Vagina (tissue), 2 donors: ENCODE results near the gene SEMA4A. TPM values are rescaled to one million over a fixed set of nuclear protein-coding genes. Genes with fewer than 3 reads are reported as not detected.

Source experiments
- DNase-seq, 2 donors: peaks; one replicate each; pipeline ENCODE4 v3.0.0-alpha.2; 2017; ENCODE audit errors: extremely low spot score in 2 of 2
- H3K27ac ChIP-seq: fragments of 200-600 bp; sonication (generic); one replicate; pipeline ENCODE4 v1.5.1; 2019
- H3K27me3 ChIP-seq: fragments of 200-600 bp; sonication (generic); one replicate; pipeline ENCODE4 v1.5.1; 2019
- H3K36me3 ChIP-seq, 2 donors: fragments of 200-600 bp; sonication (generic); one replicate each; pipeline ENCODE4 v1.5.1; 2017 to 2019
- H3K4me1 ChIP-seq: fragments of 200-600 bp; sonication (generic); one replicate; pipeline ENCODE4 v1.5.1; 2019
- H3K4me3 ChIP-seq, 2 donors: fragments of 200-600 bp; sonication (generic); 1 replicate in 1 of 2; 2 replicates in 1 of 2; pipeline ENCODE4 v1.5.1; 2016 to 2019
- H3K9me3 ChIP-seq: fragments of 200-600 bp; sonication (generic); one replicate; pipeline ENCODE4 v1.5.1; 2019
- POLR2A ChIP-seq, 2 donors: fragments of 450-650 bp; IDR thresholded peaks; one replicate each; pipeline ENCODE4 v1.6.1; 2017; ENCODE audit warnings: antibody characterized with exemption in 2 of 2, mild to moderate bottlenecking in 2 of 2, moderate library complexity in 2 of 2
- POLR2AphosphoS5 ChIP-seq, 2 donors: sonication (generic); formaldehyde crosslinking; IDR thresholded peaks; one replicate each; pipeline ENCODE4 v1.9.0; 2017; ENCODE audit warnings: antibody characterized with exemption in 2 of 2, mild to moderate bottlenecking in 2 of 2, low read depth in 1 of 2; ENCODE audit not compliant: insufficient read depth in 1 of 2
- intact Hi-C: fragments of 100-400 bp; cut with DNase I; formaldehyde crosslinking; loops from one replicate; pipeline ENCODE4 v1.15.1; 2023
- total RNA-seq: library from RNA; depleted of rRNA; stranded (reverse); fragments of >200 nt; gene quantifications from one replicate; pipeline ENCODE4 v1.2.3, GENCODE V29; 2016
- TF ChIP-seq, protein P1 (sequence below), 3 experiments: fragments of 450-650 bp in 2 of 3; fragments of 200-600 bp in 1 of 3; sonication (generic) in 1 of 3; IDR thresholded peaks; one replicate each; pipeline ENCODE4 v1.5.1; 2017 to 2019; ENCODE audit warnings: antibody characterized with exemption in 3 of 3, mild to moderate bottlenecking in 2 of 3, moderate library complexity in 2 of 3

Gene SEMA4A
- total RNA-seq, 1 donor from 2014 or later = 18.7 TPM

DNA sequence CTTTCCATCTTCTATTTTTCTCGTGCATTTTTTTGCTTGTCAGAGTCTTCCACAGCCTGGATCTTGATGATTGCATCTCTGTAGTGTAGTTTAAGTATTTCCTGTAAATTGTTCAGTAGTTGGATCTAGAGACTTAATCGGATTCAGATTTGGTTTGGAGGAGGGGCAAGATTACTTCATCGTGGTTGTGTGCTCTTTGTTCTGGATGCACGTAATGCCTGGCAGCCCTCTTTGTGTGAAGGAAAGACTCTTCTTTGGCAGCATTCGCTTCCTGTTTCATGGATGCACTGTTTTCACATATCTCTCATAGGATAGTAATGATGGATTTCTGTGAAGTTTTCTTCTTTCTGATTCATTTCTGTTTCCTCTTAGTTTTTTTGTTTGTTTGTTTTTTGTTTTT is 14.2 kb downstream of the SEMA4A start:
- H3K9me3 ChIP-seq = no peaks in the 10 kb centered on the region
- no peak for TF ChIP-seq POLR2A (IDR thresholded peaks at IDR 0.05)
- TF ChIP-seq, protein P1, sequence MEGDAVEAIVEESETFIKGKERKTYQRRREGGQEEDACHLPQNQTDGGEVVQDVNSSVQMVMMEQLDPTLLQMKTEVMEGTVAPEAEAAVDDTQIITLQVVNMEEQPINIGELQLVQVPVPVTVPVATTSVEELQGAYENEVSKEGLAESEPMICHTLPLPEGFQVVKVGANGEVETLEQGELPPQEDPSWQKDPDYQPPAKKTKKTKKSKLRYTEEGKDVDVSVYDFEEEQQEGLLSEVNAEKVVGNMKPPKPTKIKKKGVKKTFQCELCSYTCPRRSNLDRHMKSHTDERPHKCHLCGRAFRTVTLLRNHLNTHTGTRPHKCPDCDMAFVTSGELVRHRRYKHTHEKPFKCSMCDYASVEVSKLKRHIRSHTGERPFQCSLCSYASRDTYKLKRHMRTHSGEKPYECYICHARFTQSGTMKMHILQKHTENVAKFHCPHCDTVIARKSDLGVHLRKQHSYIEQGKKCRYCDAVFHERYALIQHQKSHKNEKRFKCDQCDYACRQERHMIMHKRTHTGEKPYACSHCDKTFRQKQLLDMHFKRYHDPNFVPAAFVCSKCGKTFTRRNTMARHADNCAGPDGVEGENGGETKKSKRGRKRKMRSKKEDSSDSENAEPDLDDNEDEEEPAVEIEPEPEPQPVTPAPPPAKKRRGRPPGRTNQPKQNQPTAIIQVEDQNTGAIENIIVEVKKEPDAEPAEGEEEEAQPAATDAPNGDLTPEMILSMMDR (IDR thresholded peaks at IDR 0.05) = no peak
- TF ChIP-seq POLR2AphosphoS5 (IDR thresholded peaks at IDR 0.05; ENCODE audit: insufficient read depth in 1 of 2, low read depth in 1 of 2) = no peak
- no peak overlapping the region for H3K27ac ChIP-seq
- DNase-seq = no peak
- H3K27me3 ChIP-seq = no peaks in the 10 kb centered on the region
- H3K4me1 ChIP-seq = no peaks in the 10 kb centered on the region
- H3K4me3 ChIP-seq = no peak overlapping the region
- intact Hi-C loops = no loop called here
- H3K36me3 ChIP-seq = no peaks in the 10 kb centered on the region

DNA sequence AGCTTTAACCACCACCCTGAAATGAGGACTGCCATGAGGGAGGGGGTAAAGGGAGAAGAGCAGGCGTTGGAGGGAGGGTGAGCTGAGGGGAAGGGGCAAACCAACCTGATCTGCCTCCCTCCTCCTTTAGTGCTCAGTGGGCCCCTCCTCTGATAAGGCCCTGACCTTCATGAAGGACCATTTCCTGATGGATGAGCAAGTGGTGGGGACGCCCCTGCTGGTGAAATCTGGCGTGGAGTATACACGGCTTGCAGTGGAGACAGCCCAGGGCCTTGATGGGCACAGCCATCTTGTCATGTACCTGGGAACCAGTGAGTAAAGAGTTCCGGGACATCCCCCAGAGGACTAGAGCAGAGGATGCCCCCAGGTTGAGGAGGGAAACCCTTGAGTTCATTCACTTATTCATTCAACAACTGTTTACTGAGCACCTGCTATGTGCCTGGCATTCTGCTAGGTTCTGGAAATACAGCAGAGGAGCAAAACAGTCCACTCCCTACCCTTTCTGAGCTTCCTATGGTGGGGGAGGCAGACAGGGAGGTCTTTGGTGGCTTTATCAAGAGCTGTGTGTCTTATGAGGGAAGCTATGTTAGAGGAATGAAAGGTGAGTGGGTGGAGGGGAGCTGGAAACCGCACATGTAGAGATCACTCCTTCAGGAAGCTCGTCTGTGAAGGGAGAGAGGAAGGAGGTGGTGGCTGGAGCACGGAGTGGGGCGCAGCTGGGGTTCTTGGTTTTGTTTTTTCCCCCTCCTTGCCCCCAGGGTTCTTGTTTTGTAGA is 19.5 kb downstream of the SEMA4A start:
- no peak for DNase-seq
- H3K27me3 ChIP-seq = no peaks in the 10 kb centered on the region
- no peak overlapping the region for H3K27ac ChIP-seq
- H3K36me3 ChIP-seq = peaks cover 0 to 5% of the 10 kb centered on the region in 2 donors
- intact Hi-C loops = no loop called here
- no peak overlapping the region for H3K4me3 ChIP-seq
- no peaks in the 10 kb centered on the region for H3K9me3 ChIP-seq
- H3K4me1 ChIP-seq = no peaks in the 10 kb centered on the region
- TF ChIP-seq POLR2A (IDR thresholded peaks at IDR 0.05) = no peak
- no peak for TF ChIP-seq POLR2AphosphoS5 (IDR thresholded peaks at IDR 0.05; ENCODE audit: insufficient read depth in 1 of 2, low read depth in 1 of 2)
- TF ChIP-seq, protein P1 (IDR thresholded peaks at IDR 0.05) = no peak

DNA sequence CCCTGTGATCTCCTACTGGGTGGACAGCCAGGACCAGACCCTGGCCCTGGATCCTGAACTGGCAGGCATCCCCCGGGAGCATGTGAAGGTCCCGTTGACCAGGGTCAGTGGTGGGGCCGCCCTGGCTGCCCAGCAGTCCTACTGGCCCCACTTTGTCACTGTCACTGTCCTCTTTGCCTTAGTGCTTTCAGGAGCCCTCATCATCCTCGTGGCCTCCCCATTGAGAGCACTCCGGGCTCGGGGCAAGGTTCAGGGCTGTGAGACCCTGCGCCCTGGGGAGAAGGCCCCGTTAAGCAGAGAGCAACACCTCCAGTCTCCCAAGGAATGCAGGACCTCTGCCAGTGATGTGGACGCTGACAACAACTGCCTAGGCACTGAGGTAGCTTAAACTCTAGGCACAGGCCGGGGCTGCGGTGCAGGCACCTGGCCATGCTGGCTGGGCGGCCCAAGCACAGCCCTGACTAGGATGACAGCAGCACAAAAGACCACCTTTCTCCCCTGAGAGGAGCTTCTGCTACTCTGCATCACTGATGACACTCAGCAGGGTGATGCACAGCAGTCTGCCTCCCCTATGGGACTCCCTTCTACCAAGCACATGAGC is 23.3 kb downstream of the SEMA4A start:
- no peak overlapping the region for H3K27ac ChIP-seq
- peaks cover 0 to 5% of the 10 kb centered on the region in 2 donors for H3K36me3 ChIP-seq
- no peaks in the 10 kb centered on the region for H3K27me3 ChIP-seq
- no peak for DNase-seq
- no peaks in the 10 kb centered on the region for H3K4me1 ChIP-seq
- intact Hi-C loops = no loop called here
- no peaks in the 10 kb centered on the region for H3K9me3 ChIP-seq
- TF ChIP-seq, protein P1 (IDR thresholded peaks at IDR 0.05) = no peak
- TF ChIP-seq POLR2A (IDR thresholded peaks at IDR 0.05) (no peak), POLR2AphosphoS5 (IDR thresholded peaks at IDR 0.05; ENCODE audit: insufficient read depth in 1 of 2, low read depth in 1 of 2) (no peak)
- H3K4me3 ChIP-seq = no peak overlapping the region

DNA sequence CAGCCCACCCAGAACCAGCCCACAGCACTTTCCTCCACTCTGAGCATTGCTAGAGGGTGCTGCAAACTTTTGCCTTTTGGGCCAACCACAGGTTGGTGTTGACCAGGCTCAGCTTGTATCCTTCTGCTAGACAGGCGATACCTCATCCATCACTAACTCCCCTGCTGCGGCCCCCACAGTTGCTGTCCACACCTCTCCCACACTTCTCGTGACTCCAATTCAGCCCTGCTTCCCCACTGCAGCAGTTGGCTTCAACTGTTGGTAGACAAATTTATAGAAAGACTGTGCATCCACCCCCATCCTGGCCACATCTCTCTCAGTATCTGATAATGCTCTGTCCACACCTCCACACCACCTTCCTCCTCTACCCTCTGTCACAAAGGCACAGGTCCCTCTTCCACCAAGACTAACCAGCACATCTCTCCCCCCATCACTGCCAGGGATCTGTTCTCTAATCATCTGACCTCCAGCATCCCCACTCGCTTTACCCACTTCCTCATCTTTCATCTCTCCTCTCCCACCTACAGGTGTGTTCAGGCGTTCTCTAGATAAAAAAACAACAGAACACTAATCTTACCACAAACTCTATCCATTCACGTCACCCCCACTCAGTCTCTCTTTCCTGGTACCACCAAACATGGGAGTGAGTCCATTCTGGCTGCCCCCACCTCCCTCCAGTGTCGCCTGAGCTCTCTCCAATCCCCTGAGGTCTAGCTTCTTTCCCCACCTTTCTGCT is 24.7 kb downstream of the SEMA4A start:
- no peaks in the 10 kb centered on the region for H3K27me3 ChIP-seq
- TF ChIP-seq POLR2A (IDR thresholded peaks at IDR 0.05) (no peak), POLR2AphosphoS5 (IDR thresholded peaks at IDR 0.05; ENCODE audit: insufficient read depth in 1 of 2, low read depth in 1 of 2) (no peak)
- TF ChIP-seq, protein P1 (IDR thresholded peaks at IDR 0.05) = no peak

More for the DNA sequence above, 24.7 kb downstream of the SEMA4A start:
- Histone ChIP-seq H3K9me3 (no peaks in the 10 kb centered on the region), H3K27ac (no peak overlapping the region), H3K36me3 (peaks cover 0 to 5% of the 10 kb centered on the region in 2 donors), H3K4me3 (no peak overlapping the region), H3K4me1 (no peaks in the 10 kb centered on the region)
- intact Hi-C loops = no loop called here
- DNase-seq = no peak
